Measurements from ENCODE around the gene GEN1.

The GEN1 gene

DNA sequence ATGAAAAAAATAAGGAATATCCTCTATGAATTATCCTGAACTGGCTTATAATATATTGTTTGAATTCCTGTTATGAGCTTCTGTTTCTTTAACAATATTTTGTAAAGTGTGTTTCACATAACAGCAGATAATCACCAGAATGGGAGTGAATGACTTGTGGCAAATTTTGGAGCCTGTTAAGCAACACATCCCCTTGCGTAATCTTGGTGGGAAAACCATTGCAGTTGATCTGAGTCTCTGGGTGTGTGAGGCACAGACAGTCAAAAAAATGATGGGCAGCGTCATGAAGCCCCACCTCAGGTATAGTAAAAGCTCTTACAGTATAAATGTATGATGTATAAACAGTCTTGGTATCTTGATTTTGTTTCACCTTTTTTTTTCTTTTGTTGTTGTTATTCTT lies 5.9 kb downstream of the GEN1 start:
- peaks cover 11% of the 10 kb centered on the region; the same call in 1 of the 2 replicates for H3F3A ChIP-seq (ENCODE audit: insufficient read depth)
- peaks cover 36% of the 10 kb centered on the region for H4K20me1 ChIP-seq (ENCODE audit: low read depth, low read length)
- H3K27ac ChIP-seq (ENCODE audit: low read depth, low read length) = no peak overlapping the region
- H3K27me3 ChIP-seq (ENCODE audit: low read length) = no peaks in the 10 kb centered on the region
- no peaks in the 10 kb centered on the region for H3K9me3 ChIP-seq (ENCODE audit: insufficient read depth, low read length)
- peaks cover 82% of the 10 kb centered on the region for H3K79me2 ChIP-seq (ENCODE audit: insufficient read depth, low read length)
- no peak overlapping the region for H2AFZ ChIP-seq (ENCODE audit: low read depth, low read length, severe bottlenecking)
- H3K4me2 ChIP-seq (ENCODE audit: low read depth, low read length, poor library complexity, severe bottlenecking) = no peak overlapping the region
- H3K9ac ChIP-seq (ENCODE audit: low read length) = no peak overlapping the region
- TF ChIP-seq CTCF (IDR thresholded peaks at IDR 0.05; ENCODE audit: insufficient read depth, low read length, poor library complexity, severe bottlenecking) = no peak
- no peak for TF ChIP-seq EZH2phosphoT487 (conservative IDR thresholded peaks at IDR 0.05; ENCODE audit: low read length)
- H3K4me3 ChIP-seq (ENCODE audit: insufficient read depth, low read length, poor library complexity, severe bottlenecking) = no peak overlapping the region
- no peaks in the 10 kb centered on the region for H3K9me2 ChIP-seq (replicated peaks; ENCODE audit: insufficient read depth, low read length)
- H3K36me3 ChIP-seq (ENCODE audit: low read length) = peaks cover 48% of the 10 kb centered on the region

DNA sequence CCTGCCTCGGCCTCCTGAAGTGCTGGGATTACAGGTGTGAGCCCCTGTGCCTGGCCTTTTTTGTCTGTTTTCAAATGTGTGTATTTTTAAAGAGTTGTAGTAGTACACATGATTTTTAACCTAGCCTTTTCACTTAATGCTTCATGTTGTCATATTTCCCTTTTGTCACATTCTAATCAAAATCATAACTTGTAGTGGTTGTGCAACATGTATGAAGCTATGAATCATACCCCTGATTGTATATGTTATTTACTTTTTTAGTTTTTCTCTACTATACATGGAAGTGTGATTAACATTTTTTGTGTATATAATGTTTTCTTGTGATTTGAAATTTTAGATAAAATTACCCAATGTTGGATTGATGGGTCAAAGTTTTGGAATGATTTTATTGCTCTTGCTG lies 8.5 kb downstream of the GEN1 start:
- Histone ChIP-seq H3K27me3 (ENCODE audit: low read length) (no peaks in the 10 kb centered on the region), H3K27ac (ENCODE audit: low read depth, low read length) (no peak overlapping the region), H3F3A (ENCODE audit: insufficient read depth) (peaks cover 10% of the 10 kb centered on the region; the same call in 1 of the 2 replicates), H3K4me2 (ENCODE audit: low read depth, low read length, poor library complexity, severe bottlenecking) (no peak overlapping the region), H3K9me3 (ENCODE audit: insufficient read depth, low read length) (no peaks in the 10 kb centered on the region), H3K4me3 (ENCODE audit: insufficient read depth, low read length, poor library complexity, severe bottlenecking) (no peak overlapping the region), H2AFZ (ENCODE audit: low read depth, low read length, severe bottlenecking) (no peak overlapping the region), H3K9ac (ENCODE audit: low read length) (no peak overlapping the region), H3K79me2 (ENCODE audit: insufficient read depth, low read length) (peaks cover 55% of the 10 kb centered on the region), H4K20me1 (ENCODE audit: low read depth, low read length) (peaks cover 11% of the 10 kb centered on the region), H3K9me2 (replicated peaks; ENCODE audit: insufficient read depth, low read length) (no peaks in the 10 kb centered on the region), H3K36me3 (ENCODE audit: low read length) (peaks cover 60% of the 10 kb centered on the region)
- no peak for TF ChIP-seq CTCF (IDR thresholded peaks at IDR 0.05; ENCODE audit: insufficient read depth, low read length, poor library complexity, severe bottlenecking)
- TF ChIP-seq EZH2phosphoT487 (conservative IDR thresholded peaks at IDR 0.05; ENCODE audit: low read length) = no peak

DNA sequence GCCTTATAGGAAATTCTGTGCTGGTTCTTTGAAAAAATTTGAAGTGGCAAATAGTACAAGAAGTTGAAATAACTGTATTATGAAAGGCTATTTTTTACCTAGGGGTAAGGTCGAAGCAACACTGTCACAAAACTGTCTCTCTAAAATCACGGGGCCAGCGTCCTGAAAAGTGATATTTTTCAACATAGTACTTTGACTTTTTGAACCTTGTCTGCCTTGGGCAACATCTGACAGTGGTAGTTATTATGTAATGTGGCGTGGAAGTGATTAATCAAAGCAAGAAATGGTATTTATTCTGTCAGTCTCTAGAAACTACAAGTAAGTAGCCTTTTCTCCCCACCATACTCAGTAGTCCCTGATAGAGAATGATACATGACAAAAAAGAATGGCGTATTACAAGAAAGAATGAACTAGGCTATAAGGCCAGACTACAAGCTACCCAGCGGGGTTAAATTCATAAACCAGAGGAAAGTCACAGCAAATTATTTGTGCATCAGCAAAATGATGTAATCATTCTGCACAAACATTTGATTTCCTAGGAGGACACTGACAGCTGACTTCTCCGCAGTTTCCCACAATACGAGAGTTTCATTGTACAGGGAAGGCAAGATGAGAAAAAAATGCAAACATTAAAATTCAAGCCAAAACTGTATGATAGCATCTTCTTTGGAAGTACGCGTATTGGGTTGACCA lies 9.8 kb downstream of the GEN1 start:
- H3K36me3 ChIP-seq (ENCODE audit: low read length) = peaks cover 69% of the 10 kb centered on the region
- H3K9me2 ChIP-seq (replicated peaks; ENCODE audit: insufficient read depth, low read length) = no peaks in the 10 kb centered on the region
- H3F3A ChIP-seq (ENCODE audit: insufficient read depth) = peaks cover 18% of the 10 kb centered on the region; the same call in 1 of the 2 replicates
- no peak overlapping the region for H3K27ac ChIP-seq (ENCODE audit: low read depth, low read length)
- H3K79me2 ChIP-seq (ENCODE audit: insufficient read depth, low read length) = peaks cover 42% of the 10 kb centered on the region
- H3K27me3 ChIP-seq (ENCODE audit: low read length) = no peaks in the 10 kb centered on the region
- no peak overlapping the region for H3K4me3 ChIP-seq (ENCODE audit: insufficient read depth, low read length, poor library complexity, severe bottlenecking)
- peaks cover 12% of the 10 kb centered on the region; the same call in 1 of the 2 replicates for H4K20me1 ChIP-seq (ENCODE audit: low read depth, low read length)
- no peak overlapping the region for H2AFZ ChIP-seq (ENCODE audit: low read depth, low read length, severe bottlenecking)
- H3K9me3 ChIP-seq (ENCODE audit: insufficient read depth, low read length) = no peaks in the 10 kb centered on the region
- H3K9ac ChIP-seq (ENCODE audit: low read length) = no peak overlapping the region
- no peak for TF ChIP-seq EZH2phosphoT487 (conservative IDR thresholded peaks at IDR 0.05; ENCODE audit: low read length)
- no peak for TF ChIP-seq CTCF (IDR thresholded peaks at IDR 0.05; ENCODE audit: insufficient read depth, low read length, poor library complexity, severe bottlenecking)
- no peak overlapping the region for H3K4me2 ChIP-seq (ENCODE audit: low read depth, low read length, poor library complexity, severe bottlenecking)
